NCI-H2107 treated with DMSO at 0.1 percent for 48 hours (cell line): Measurements from ENCODE around the gene TENM3.

Source experiments
- DNase-seq: peaks from one replicate; lab custom pipeline; 2025; ENCODE audit not compliant: unreplicated experiment; lab: John Stamatoyannopoulos, UW

TENM3 gene

DNA sequence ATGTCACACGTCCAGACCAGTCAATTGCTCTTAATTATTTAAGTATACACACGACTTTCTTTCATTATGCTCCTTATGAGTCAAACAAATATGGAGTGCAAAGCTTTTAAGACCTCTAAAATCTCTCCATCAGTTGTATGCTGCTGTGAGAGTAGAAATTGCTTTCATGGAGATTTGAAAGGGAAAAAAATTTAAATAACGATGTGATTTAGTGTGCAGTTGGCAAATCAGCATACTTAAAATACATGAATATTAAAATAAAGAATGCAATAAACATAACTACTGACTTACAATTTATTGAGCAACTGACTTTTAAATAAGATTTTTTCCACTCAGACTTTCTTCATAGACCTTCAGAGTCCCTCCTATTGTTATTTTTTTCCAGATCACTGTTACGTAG is 9.0 kb downstream of the TENM3 start:
- DNase-seq: no peak

DNA sequence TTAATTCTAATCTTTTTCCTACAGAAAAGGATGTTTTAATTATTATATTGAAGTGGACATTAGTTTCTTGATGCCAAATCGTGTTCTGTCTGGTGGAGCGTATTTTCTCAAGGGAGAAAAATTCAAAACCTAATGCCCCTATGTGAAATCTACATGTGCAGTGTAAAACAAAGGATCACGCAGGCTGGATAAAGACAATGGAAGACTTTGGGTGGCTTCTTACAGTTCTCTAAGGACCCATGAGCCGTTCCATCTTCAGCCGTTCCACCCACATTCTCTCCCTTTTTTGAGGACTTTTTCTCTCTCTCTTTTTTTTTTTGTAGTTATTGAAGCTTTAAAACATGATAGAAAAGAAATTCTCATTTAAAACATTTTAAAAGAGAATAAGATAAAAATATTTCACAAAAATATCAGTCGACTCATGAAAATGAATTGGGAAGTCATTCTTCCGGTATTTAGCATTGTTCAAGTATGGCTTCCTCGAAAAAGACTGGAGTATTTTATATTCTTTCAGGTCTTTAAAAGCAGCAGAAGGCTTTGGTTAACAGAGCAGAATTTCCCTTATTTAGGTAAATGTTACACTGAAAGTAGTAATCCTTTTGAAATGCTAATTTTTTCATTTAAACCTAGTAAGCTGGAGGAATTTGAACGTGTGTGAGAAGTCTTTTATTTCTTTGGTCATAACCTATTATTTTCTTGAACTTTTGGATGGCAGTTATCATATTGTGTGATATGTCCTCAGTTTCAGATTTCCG is 11.0 kb downstream of the TENM3 start:
- no peak for DNase-seq

DNA sequence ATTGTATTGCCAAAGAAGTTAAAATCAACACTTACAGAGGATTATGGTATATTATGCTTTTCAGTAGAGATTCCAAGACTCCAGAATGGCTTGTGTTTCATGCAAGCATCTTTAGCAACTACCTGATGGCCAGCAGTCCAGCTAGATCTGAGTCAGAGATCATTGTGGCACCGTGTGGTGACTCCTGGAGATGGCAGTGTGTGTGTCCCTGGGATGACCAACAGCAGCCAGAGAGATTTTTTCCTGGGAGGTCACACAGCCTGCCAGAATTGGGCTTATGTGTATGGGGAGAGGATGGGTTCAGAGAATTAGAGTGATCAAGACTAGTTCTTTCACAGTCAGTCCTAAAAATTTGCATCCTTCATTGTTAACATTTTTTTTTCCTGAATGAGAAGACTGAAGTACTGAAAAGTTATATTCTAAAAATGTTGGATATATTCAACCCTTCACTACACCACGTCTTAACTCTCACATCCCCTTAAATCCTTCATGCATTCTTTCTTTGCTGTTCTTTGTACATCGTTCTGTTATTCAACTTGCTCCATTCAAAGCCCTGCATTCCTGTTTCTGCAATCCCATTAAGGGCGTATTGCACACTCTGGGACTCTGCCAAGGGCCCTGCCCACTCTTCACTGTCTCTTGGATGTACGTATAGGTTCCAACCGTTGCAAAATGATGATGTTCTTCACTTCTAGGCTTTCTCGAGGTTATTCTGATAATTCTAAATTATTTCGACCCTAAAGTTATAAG is 12.4 kb downstream of the TENM3 start:
- no peak for DNase-seq

DNA sequence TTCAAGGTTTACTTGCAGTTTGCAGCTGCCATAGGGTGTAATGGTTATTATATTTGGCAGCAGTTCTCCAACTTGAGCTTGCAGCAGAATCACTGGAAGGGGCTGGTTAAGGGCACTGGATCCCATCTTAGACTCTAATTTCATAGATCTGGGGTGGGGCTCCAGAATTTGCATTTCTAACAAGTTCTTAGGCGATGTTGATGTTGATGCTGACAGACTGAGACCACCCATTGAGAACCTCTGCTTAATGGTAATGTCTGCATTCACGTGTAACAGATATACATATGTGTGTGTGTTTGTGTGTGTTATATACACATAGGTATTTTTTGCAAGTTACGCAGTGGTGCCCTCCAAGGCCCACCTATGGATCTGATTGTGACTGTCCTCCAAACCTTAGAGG is 13.8 kb downstream of the TENM3 start:
- DNase-seq: no peak

DNA sequence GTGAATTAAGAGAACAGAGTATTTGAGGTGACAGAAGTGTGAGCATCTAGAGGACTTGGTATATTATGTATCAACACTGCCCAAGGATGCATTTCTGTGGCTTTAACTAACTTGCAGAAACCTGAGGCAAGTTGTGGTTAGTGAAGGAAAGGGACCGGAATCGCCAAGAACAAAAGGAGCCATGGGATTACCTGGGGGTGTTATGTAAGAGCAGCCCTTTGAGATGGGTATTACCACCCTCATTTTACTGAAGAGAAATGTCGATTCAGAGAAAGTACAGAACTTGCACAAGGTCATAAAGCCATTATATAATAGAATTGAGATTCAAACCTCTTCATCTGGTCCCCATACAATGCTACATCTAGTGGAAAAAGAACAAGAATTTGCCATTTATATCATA is 14.3 kb downstream of the TENM3 start:
- no peak for DNase-seq

DNA sequence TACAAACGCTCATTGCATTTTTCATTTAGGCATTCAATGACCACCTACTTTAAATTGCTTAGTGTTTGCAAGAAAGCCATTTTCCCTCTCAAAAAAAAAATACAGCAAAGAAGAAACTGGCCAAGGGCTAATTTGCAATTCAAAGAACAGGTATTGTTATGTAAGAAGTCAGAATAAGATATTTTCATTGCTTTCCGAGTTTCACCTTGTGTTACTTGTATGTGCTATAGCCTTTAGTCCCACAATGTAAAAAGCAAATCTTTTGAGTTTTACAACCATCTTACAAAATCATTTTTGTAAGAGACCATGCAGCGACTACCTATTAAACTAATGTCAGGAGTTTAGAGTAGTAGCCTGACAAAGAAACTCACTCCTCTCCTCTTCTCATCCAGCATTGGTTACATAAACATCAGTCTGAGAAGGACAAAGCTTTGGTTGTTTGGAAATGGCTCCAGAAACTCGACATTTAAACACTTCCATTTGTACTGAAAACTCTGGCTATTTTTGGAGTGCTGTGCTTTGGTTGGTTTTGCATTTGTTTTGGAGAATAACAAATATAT is 15.3 kb downstream of the TENM3 start:
- no peak for DNase-seq

DNA sequence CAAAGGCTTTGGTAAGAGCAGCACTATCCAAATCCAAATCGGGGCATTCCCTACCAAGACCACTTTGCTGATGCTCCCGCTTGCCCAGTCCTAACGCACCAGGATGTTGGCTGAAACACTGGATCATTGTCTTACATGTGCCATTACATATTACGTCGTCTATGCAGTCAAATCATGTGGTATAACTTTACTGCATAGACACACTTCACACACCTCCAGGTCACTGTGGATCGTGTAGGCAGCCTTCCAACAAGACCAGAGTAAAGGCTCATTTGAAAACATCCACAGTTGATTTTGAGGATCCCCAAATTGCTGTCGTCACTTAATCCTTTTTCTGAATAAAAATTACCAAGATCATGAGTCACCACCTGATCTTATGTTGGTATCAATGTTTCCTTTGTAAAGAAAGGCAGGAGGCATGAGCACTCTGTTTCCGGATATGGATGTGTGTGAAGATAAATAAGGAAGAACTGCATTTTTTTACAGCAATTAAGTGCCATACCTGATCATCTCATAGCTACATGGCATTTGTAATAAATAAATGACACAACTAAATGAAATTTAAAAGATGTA is 18.5 kb downstream of the TENM3 start:
- DNase-seq: no peak

DNA sequence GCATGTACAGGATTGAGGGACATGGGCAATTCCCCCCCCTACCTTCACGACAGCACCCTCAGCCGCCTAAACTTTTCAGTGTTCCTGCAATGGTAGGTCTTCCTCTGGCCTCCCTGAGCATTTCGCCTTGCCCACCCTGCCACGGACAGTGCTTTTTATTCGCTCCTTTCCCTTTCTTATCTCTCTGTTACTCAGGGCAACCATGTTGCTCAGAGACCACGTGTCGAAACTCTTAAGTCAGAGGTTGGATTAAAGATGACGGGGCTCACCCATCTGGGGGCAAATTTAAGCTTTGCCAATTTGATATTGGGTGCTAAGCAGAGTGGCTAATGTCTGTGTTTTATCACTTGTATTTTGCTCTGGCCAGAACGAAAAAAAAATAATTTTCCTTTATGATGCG is 20.4 kb downstream of the TENM3 start:
- no peak for DNase-seq

DNA sequence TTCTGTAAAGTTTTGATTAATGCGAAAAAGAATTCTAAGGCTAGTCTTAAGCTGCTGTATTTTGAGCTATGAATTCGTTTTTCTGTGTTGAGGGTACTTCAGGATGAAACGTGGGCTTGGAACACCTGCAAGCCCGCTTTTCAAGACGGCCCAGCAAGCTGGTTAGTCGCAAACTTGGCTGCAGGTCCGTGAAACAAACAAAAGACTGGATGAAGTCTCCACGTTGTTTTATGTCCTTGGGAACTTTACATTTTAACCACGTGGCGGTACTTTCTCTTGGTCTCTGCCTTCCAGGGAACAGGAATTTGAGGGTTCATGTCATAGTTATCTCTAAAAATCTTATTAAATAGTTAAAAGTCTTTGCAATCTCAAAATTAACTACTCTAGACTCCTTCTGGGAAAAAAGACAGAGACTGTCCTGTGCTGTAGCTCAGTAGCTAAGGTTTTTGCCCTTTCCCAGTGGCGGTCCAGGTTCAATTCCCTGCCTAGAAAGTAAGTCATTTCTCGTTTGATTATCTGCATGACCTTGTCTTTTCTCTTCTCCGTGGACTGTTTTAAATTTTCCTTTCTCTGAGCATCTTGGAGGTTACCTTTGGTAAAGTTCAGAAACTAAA is 21.0 kb downstream of the TENM3 start:
- DNase-seq: no peak

DNA sequence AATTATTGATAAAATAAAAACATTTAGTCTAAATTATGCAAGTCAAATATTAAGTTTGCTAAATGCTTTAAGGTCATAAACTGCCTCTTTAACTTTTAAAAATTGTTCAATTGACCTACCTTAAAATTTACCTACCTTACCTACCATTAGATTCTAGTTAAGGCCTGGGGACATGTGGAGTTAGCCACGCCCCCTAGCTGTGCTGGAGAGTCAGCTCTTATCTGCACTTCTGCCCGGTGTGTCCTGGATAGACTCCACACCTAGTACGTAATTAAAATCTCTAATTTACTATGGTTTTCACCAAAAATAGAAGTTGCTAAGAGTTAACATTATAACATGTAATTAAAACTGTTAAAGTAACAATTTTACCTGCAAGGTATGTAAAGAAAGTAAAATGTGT is 22.7 kb downstream of the TENM3 start:
- no peak for DNase-seq

DNA sequence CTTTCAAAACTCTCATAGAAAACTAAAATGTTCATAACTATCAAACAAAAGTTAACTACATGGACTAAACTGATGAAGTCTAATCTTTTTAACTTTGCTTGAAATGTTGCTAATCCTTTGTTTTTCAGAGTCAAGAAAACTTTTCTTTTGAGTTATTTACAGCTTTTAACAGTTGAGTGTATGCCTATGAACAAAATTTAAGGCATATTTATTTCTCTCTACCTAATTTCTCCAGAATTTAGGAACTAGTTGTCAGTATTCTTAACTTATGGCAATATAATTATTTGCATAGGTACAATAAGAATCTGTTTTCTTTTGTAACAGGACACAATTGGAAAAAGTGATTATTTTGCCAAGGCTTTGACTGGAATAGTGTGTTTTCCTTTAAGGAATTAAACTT is 23.8 kb downstream of the TENM3 start:
- no peak for DNase-seq

DNA sequence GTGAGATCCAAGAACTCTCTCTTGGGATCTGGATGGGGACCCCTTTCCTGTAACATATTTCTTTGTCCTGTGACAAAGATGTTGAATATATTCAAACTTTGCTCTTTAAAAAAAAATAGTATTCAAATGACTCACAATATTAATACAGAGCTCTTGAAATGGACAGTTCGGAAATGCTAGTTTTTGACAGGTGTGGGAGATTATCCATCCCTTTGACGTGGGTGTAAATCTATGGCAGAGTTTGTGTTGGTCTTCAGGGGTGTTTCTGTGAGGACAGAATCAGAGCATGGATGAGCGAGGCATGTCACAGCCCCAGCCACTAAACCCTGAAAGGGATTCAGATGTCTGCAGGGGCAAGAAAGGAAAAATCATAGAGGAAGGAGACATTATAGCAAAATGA is 25.8 kb downstream of the TENM3 start:
- no peak for DNase-seq

DNA sequence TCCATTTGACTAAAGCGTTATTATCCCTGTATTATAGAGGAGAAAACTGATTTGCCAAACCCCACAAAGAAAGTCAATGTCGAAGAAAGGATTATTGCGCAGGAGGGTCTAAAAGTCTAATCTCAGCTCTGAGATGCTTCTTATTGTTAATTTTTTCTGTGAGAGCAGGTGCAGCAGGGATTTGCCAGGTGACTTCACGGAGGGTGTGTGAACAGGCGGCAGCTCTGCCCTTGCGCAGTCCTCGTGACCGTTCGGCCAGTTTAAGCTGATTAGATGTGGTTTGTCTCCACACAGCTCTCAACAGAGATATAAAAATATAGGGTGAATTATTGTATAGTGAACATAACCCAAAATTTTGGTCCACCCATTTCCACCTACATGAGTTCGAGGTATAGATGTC is 28.5 kb downstream of the TENM3 start:
- no peak for DNase-seq

DNA sequence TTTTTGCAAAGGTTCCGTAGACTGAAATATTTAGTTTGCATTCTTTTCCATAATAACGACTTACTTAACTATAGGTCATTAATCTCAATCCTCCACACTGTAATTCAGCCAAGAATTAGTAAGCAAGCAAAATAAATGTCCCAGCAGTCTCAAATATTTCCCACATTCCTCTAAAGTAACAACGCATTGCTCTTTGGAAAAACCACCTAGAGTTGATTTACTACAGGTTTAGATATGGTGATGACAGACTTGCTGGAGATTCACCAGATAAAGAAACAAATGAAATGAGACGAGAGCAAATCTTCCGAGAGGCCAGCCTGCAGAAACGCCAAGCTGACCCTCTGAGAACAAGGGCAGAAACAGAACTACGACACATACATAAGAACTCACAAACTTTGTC is 28.9 kb downstream of the TENM3 start:
- no peak for DNase-seq

DNA sequence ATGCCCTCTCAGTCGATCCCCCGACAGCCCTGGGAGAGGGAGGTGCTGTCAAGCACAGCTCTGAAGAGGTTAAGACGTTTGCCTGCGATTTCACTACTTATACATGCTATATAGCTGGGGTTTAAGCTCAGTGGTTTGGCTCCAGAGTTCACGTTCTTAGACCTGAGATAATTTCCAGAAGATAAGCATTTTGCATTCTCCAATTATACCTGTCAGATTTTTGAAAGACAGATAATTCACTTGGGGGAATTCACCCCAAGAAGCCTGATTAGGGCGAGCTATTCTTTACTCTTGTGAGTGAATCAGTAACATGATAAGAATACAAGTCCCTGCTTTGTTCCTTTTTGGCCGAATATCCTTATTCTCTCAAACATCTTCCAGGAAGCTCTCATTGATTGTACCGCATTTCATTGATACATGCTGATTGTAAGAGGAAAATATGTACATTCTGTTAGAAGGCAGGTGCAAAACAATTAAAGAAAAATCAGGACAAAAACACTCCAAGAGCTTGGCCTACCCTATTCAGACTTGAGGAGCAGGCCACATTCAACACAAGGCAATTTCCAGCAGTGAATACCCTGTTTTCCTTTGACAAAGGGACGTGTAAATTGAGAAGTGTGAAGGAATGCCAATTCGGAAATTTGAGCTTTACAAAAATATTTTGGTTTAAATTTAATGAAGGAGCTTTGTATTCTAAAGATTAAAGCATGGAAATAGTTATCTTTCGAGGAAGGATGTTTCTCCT is 30.2 kb downstream of the TENM3 start:
- no peak for DNase-seq

DNA sequence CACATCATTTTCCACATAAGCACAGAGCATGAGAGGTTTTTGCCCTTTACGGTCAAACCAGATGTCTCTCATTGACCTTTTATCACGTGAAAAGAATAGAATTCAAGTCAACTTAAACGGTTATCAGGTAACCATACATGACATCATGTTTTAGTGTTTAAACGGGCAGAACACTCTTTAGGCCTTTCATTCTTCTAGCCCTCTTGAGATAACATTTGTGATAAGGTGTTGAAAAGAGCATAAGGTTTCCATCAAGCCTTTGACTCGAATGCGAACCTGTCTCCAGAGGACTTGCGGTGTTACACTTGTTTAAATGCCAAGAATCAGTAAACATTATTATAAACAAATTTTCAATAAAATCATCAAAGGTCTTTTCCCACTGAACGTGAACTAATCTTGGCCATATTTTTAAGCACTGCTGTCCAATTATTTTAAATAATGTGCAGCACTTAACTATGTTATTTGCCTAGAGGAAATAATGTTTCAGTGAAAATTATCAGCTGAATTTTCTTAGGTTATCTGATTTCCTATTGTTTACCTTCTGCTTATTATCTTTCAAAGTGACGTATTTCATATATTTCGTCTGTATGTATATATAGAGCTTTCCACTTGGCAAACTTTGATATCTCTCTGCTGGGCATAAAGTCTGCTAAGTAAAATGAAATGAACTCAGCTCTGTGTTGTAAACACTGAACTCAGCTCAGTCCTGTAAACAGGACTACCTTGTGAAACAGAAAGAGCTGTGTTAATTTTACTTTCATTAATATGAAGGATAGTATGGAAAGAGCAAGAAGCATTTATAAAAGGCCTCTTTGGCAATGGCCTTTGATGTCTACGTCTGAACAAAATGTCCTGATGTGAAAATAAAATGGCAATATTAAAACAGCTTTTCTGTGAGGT is 33.3 kb downstream of the TENM3 start:
- peak; percentile 16 for DNase-seq

DNA sequence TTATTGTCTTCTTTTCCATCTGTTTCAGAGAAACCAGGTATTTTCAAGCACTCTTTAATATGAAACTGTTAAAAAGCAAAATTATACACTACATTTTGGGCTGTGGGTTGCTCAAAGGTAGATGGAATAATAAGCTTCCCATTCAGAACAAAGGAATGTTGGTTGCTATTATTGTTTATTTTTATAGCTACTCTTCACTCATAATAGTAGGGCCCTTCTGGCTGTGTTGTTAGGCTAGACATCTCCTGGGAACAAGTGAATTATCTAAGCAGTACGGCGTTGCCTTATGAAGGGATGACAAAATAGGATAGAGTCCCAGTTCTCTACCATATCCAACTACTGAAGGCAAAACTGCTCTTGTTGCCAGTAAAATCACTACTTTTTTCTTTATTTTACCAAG is 34.2 kb downstream of the TENM3 start:
- DNase-seq: no peak

DNA sequence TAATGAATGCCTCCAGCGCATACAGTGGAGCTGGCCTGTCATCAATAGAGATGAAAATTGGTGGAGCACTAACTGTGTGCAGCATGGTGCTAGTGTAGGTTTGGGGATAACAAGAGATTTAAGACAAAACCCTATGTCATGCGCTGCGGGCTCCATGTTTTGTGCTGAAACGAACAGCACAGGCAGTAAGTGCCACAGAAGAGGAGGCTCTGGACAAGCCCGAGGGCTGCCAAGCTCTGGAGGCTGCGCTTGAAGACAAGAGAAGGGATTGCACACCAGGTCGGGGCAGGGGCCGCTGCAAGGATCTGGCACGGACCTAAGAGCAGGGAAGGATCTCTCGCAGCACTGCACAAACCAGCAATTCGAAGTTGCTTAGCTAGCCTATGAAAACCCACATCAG is 35.5 kb downstream of the TENM3 start:
- no peak for DNase-seq

DNA sequence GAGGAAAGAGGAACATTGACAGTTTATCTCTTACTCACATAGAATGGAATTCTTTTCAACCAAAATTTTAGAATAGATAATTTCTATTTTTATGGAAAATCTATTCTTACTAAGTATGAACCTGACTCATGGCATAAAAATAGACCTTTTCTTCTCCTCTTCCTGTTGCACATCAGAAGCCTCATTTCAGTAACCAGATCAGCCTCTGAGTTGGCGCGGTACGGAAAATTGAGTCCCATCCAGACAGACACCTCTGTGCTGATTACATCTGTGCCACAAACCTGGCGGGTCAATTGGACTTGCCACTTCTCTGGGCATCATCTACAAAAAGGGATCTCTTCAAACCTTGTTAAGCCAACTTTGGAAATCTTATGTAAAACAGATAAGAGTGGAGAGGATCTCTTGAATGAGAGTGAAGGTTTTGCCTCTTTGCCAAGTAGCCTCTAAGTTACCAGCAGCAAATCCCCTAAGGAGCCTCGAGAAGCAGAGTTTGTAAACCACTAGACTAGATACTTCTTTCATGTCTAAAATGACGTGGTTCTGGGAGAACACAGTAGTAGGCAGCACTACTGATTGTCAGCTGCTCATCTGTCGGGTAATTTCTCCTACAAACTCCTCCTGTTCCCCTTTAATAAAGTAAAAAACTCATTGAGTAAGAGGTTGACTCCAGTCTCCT is 37.4 kb downstream of the TENM3 start:
- no peak for DNase-seq
